Raji (cell line): Measurements from ENCODE around the gene SNU13.

Source experiments
- POLR2A ChIP-seq: IDR thresholded peaks from 2 replicates; pipeline ENCODE4 v1.6.1; 2011; ENCODE audit warnings: low read depth, low read length, control low read depth; ENCODE audit not compliant: insufficient read depth

The SNU13 gene

GRCh38 chr22:41658869-41659268 is 29.8 kb downstream of the SNU13 start:
- no peak for TF ChIP-seq POLR2A

- no peak for TF ChIP-seq POLR2A
These were observed 31.0 kb downstream of the SNU13 start for GRCh38 chr22:41657709-41658108.

GRCh38 chr22:41656556-41656955 is 32.1 kb downstream of the SNU13 start:
- TF ChIP-seq POLR2A = no peak

GRCh38 chr22:41654322-41654721 is 34.3 kb downstream of the SNU13 start:
- TF ChIP-seq POLR2A = no peak

- no peak for TF ChIP-seq POLR2A
These were observed 37.8 kb downstream of the SNU13 start for GRCh38 chr22:41650821-41651220.

GRCh38 chr22:41650229-41650628 is 38.4 kb downstream of the SNU13 start:
- TF ChIP-seq POLR2A = no peak

GRCh38 chr22:41648432-41648831 is 40.2 kb downstream of the SNU13 start:
- no peak for TF ChIP-seq POLR2A

- no peak for TF ChIP-seq POLR2A
These were observed 40.9 kb downstream of the SNU13 start for GRCh38 chr22:41647771-41648170.

GRCh38 chr22:41642331-41643110 is 46.1 kb downstream of the SNU13 start:
- no peak for TF ChIP-seq POLR2A

GRCh38 chr22:41641854-41642253 is 46.8 kb downstream of the SNU13 start:
- no peak for TF ChIP-seq POLR2A

GRCh38 chr22:41638748-41639147 is 49.9 kb downstream of the SNU13 start:
- no peak for TF ChIP-seq POLR2A

- TF ChIP-seq POLR2A = no peak
These were observed 50.5 kb downstream of the SNU13 start for GRCh38 chr22:41638124-41638523.

GRCh38 chr22:41636467-41636866 is 52.2 kb downstream of the SNU13 start:
- no peak for TF ChIP-seq POLR2A

- TF ChIP-seq POLR2A = no peak
These were observed 63.1 kb downstream of the SNU13 start for GRCh38 chr22:41625577-41625976.
